ENCODE measurements around the gene RRP12.

DNA sequence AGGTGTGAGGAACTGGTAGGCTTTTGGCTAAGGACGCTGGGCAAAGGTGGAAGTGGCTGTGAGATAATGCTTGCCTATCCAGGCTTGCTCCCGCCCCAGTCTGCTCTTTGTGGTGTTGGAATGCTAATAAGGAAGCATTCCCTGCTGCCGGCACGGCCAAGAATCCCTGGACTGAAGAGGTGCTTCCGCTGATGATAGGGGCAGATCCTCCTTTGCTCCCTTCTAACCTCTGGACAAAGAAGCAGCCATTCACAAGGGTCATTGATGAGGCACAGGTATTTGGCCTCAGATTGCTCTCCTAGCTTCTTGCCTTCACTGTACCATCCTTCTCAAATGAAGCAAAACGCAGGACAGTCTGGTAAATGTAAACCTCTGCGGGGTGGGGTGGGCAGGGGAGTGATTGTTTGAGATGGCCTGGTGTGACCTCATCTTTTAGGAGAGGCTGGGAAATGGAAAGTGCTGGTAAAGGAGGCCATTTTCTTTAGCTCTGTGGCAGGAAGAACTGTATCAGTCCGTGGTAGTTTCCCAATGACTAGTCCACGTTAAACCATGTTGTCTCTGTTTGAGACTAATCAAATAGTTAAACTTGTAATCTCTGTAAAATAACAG lies 26.5 kb upstream of the RRP12 start:
- TF ChIP-seq ZNF274 (IDR thresholded peaks at IDR 0.05; ENCODE audit: low read depth, low read length) (no peak), YY1 (IDR thresholded peaks at IDR 0.05; ENCODE audit: insufficient read depth, insufficient read length) (no peak)

Measured in NT2/D1 (cell line).